T-cell (primary cell): ENCODE data around the gene ORMDL3. TPM values are rescaled to one million over a fixed set of nuclear protein-coding genes. Genes with fewer than 3 reads are reported as not detected.
A peak's percentile ranks its signal among the peaks of the same experiment; 100 is the strongest.

ENCODE experiments used
- ATAC-seq, 4 experiments: fragments of 200-7000 bp in 3 of 4; fragments of 150-1000 bp in 1 of 4; cut with Tn5 transposase; replicated peaks in 1 of 4; 1 replicate in 3 of 4; 2 replicates in 1 of 4; pipeline ENCODE4 v1.10.0; 2021; ENCODE audit warnings: moderate library complexity in 3 of 4, mild to moderate bottlenecking in 2 of 4, moderate number of reproducible peaks in 1 of 4
- CTCF ChIA-PET, 2 donors: fragments of 300-600 bp; sonication (Branson Sonifier 250); formaldehyde crosslinking; loops; one replicate each; lab custom pipeline; 2022; ENCODE audit warnings: antibody characterized with exemption in 2 of 2; lab: Charles Lee
- POLR2A ChIA-PET, 2 donors: fragments of 300-600 bp; sonication (Branson Sonifier 250); formaldehyde crosslinking; loops; one replicate each; lab custom pipeline; 2022; ENCODE audit warnings: antibody characterized with exemption in 2 of 2; lab: Charles Lee
- DNase-seq, 35 experiments: peaks; one replicate each; pipeline versions ENCODE4 v3.0.0 to v3.0.0-alpha.2; 2013 to 2023
- H3K27ac ChIP-seq: one replicate; pipeline ENCODE4 v1.5.1; 2013; ENCODE audit warnings: low read length
- H3K27me3 ChIP-seq, 2 experiments: replicated peaks in 1 of 2; 1 replicate in 1 of 2; 2 replicates in 1 of 2; pipeline versions ENCODE4 v1.6.1 to v1.7.0; 2013; ENCODE audit warnings: low read length in 1 of 2, mixed read lengths in 1 of 2; ENCODE audit not compliant: control insufficient read depth in 2 of 2, insufficient read depth in 2 of 2; ENCODE audit errors: extremely low read depth in 1 of 2
- H3K36me3 ChIP-seq, 2 donors: 1 replicate in 1 of 2; 2 replicates in 1 of 2; pipeline versions ENCODE4 v1.6.1 to v1.7.0; 2013; ENCODE audit warnings: low read length in 1 of 2; ENCODE audit not compliant: control insufficient read depth in 2 of 2, insufficient read depth in 1 of 2; ENCODE audit errors: extremely low read depth in 1 of 2
- H3K4me1 ChIP-seq, 2 experiments: 1 replicate in 1 of 2; 2 replicates in 1 of 2; pipeline versions ENCODE4 v1.6.1 to v1.7.0; 2013; ENCODE audit warnings: low read length in 2 of 2, mixed read lengths in 1 of 2; ENCODE audit not compliant: insufficient read depth in 2 of 2, control insufficient read depth in 1 of 2; ENCODE audit errors: extremely low read depth in 1 of 2
- H3K4me3 ChIP-seq, 2 donors: 1 replicate in 1 of 2; 2 replicates in 1 of 2; pipeline versions ENCODE4 v1.5.1 to v1.7.0; 2013; ENCODE audit warnings: mild to moderate bottlenecking in 2 of 2, low read length in 1 of 2, moderate library complexity in 1 of 2; ENCODE audit not compliant: control insufficient read depth in 1 of 2; ENCODE audit errors: extremely low read depth in 1 of 2
- H3K9me3 ChIP-seq: 2 replicates; pipeline ENCODE4 v1.7.0; 2013
- H3K27ac Mint-ChIP-seq, 2 donors: one replicate each; pipeline ENCODE4 v1.8.0; 2020 to 2021; ENCODE audit warnings: mild to moderate bottlenecking in 2 of 2, mixed read lengths in 2 of 2
- H3K27me3 Mint-ChIP-seq, 2 donors: one replicate each; pipeline ENCODE4 v1.8.0; 2021 to 2022; ENCODE audit warnings: mixed read lengths in 2 of 2
- H3K36me3 Mint-ChIP-seq: one replicate; pipeline ENCODE4 v1.8.0; 2021; ENCODE audit warnings: mixed read lengths
- H3K4me1 Mint-ChIP-seq, 3 donors: one replicate each; pipeline ENCODE4 v1.8.0; 2020 to 2022; ENCODE audit warnings: mixed read lengths in 3 of 3, mild to moderate bottlenecking in 1 of 3
- H3K4me3 Mint-ChIP-seq, 3 donors: one replicate each; pipeline ENCODE4 v1.8.0; 2020 to 2022; ENCODE audit warnings: mild to moderate bottlenecking in 3 of 3, mixed read lengths in 3 of 3, moderate library complexity in 3 of 3
- H3K9me3 Mint-ChIP-seq, 3 donors: one replicate each; pipeline ENCODE4 v1.8.0; 2020 to 2022; ENCODE audit warnings: mixed read lengths in 3 of 3
- WGBS: methylation state at CpG from one replicate; pipeline ENCODE4 v1.1.5; 2013; ENCODE audit warnings: missing lambda C conversion rate; ENCODE audit not compliant: insufficient coverage; 5-methylcytosine and 5-hydroxymethylcytosine counted together
- total RNA-seq, 35 experiments: library from RNA in 6 of 35; stranded (reverse) in 6 of 35; fragments of 120-200 nt in 1 of 35; gene quantifications; one replicate each; pipeline versions ENCODE4 v1.2.1 to v1.2.4 and lab custom pipeline; 2013 to 2026

Gene ORMDL3
- total RNA-seq, 5 donors from 2014 or later (not counting 1 experiment from before 2014, with no cell fraction given), result 88.3 to 164 (median 124) TPM

GRCh38 chr17:39924691-39925055, 2.7 kb downstream of the ORMDL3 start:
- Mint-ChIP-seq H3K27me3 (no peaks in the 10 kb centered on the region), H3K36me3 (peaks cover 24% of the 10 kb centered on the region), H3K9me3 (no peaks in the 10 kb centered on the region), H3K4me3 (peak overlapping the region; percentile 90 to 99 (median 97)), H3K4me1 (peaks cover 72 to 80% (median 74%) of the 10 kb centered on the region in 3 donors), H3K27ac (peak overlapping the region; percentile 94 to 98)
- no peak for ATAC-seq
- H3K4me3 ChIP-seq, result peak overlapping the region; percentile 93 to 95
- no peaks in the 10 kb centered on the region for H3K9me3 ChIP-seq
- peak overlapping the region; percentile 76 for H3K27ac ChIP-seq
- H3K27me3 ChIP-seq, result no peaks in the 10 kb centered on the region
- DNase-seq, result no peak
- peaks cover 47 to 76% of the 10 kb centered on the region in 2 experiments for H3K4me1 ChIP-seq
- CTCF ChIA-PET, result interaction anchor here in 1 of 2 donors (1.7 kb wide), 1 partner anchor 51 kb away, joined by 4 read pairs; no protein-coding TSS in a partner anchor
- POLR2A ChIA-PET, result no interaction called here
- peaks cover 10 to 39% of the 10 kb centered on the region in 2 donors for H3K36me3 ChIP-seq
- WGBS, result 40% methylated on average over 3 of the region's 3 CpGs

- DNase-seq, result no peak
- no peaks in the 10 kb centered on the region for H3K9me3 ChIP-seq
- H3K36me3 ChIP-seq, result peaks cover 10 to 42% of the 10 kb centered on the region in 2 donors
- no peaks in the 10 kb centered on the region for H3K27me3 ChIP-seq
- Mint-ChIP-seq H3K4me1 (peaks cover 74 to 80% (median 74%) of the 10 kb centered on the region in 3 donors), H3K9me3 (no peaks in the 10 kb centered on the region), H3K36me3 (peaks cover 28% of the 10 kb centered on the region), H3K27ac (peak overlapping the region; percentile 94 to 98), H3K27me3 (no peaks in the 10 kb centered on the region), H3K4me3 (peak overlapping the region; percentile 90 to 99 (median 97))
- CTCF ChIA-PET, result no interaction called here
- POLR2A ChIA-PET, result no interaction called here
- peak overlapping the region; percentile 76 for H3K27ac ChIP-seq
- H3K4me3 ChIP-seq, result peak overlapping the region; percentile 93 to 95
- ATAC-seq, result no peak
- peaks cover 47 to 78% of the 10 kb centered on the region in 2 experiments for H3K4me1 ChIP-seq
- WGBS, result 86% methylated on average over 13 of the region's 17 CpGs
These were observed 3.3 kb downstream of the ORMDL3 start for GRCh38 chr17:39923836-39924690.

- CTCF ChIA-PET, result no interaction called here
- H3K4me1 Mint-ChIP-seq, result peaks cover 79 to 83% (median 81%) of the 10 kb centered on the region in 3 donors
- WGBS, result 100% methylated on average over 1 of the region's 6 CpGs
- peak overlapping the region; percentile 87 to 89 for H3K27ac Mint-ChIP-seq
- no peak for DNase-seq
- peak overlapping the region in 2 of 3 donors; percentile 9 to 90 for H3K4me3 Mint-ChIP-seq
- H3K36me3 ChIP-seq, result peaks cover 10 to 44% of the 10 kb centered on the region in 2 donors
- H3K4me1 ChIP-seq, result peaks cover 45 to 86% of the 10 kb centered on the region in 2 experiments
- ATAC-seq, result no peak
- H3K9me3 Mint-ChIP-seq, result no peaks in the 10 kb centered on the region
- H3K27ac ChIP-seq, result no peak overlapping the region
- H3K4me3 ChIP-seq, result no peak overlapping the region
- H3K9me3 ChIP-seq, result no peaks in the 10 kb centered on the region
- peaks cover 33% of the 10 kb centered on the region for H3K36me3 Mint-ChIP-seq
- H3K27me3 Mint-ChIP-seq, result no peaks in the 10 kb centered on the region
- POLR2A ChIA-PET, result no interaction called here
- H3K27me3 ChIP-seq, result no peaks in the 10 kb centered on the region
These were observed 4.2 kb downstream of the ORMDL3 start for GRCh38 chr17:39923230-39923629.

GRCh38 chr17:39922006-39922405, 5.4 kb downstream of the ORMDL3 start:
- peak overlapping the region; percentile 55 for H3K27ac ChIP-seq
- peak overlapping the region in 1 of 2 donors; percentile 39 for H3K4me3 ChIP-seq
- 100% methylated on average over 3 of the region's 6 CpGs for WGBS
- H3K4me1 Mint-ChIP-seq, result peaks cover 81 to 88% (median 83%) of the 10 kb centered on the region in 3 donors
- no peaks in the 10 kb centered on the region for H3K27me3 ChIP-seq
- H3K9me3 ChIP-seq, result no peaks in the 10 kb centered on the region
- POLR2A ChIA-PET, result no interaction called here
- CTCF ChIA-PET, result interaction anchor here (0.5 to 1.3 kb wide), 3 partner anchors 9 to 264 kb away, joined by 3 to 7 read pairs (median 6); no protein-coding TSS in a partner anchor
- H3K27me3 Mint-ChIP-seq, result no peaks in the 10 kb centered on the region
- peaks cover 11 to 45% of the 10 kb centered on the region in 2 donors for H3K36me3 ChIP-seq
- peak overlapping the region; percentile 87 to 89 for H3K27ac Mint-ChIP-seq
- H3K9me3 Mint-ChIP-seq, result no peaks in the 10 kb centered on the region
- H3K4me3 Mint-ChIP-seq, result peak overlapping the region in 1 of 3 donors; percentile 90
- peaks cover 45 to 84% of the 10 kb centered on the region in 2 experiments for H3K4me1 ChIP-seq
- DNase-seq, result no peak
- no peak for ATAC-seq
- H3K36me3 Mint-ChIP-seq, result peaks cover 40% of the 10 kb centered on the region

GRCh38 chr17:39921323-39921722, 6.1 kb downstream of the ORMDL3 start:
- peaks cover 43% of the 10 kb centered on the region for H3K36me3 Mint-ChIP-seq
- peak overlapping the region; percentile 87 to 89 for H3K27ac Mint-ChIP-seq
- peak overlapping the region in 2 of 3 donors; percentile 37 to 90 for H3K4me3 Mint-ChIP-seq
- no peaks in the 10 kb centered on the region for H3K9me3 Mint-ChIP-seq
- Histone ChIP-seq H3K27me3 (no peaks in the 10 kb centered on the region), H3K9me3 (no peaks in the 10 kb centered on the region), H3K36me3 (peaks cover 17 to 50% of the 10 kb centered on the region in 2 donors), H3K27ac (peak overlapping the region; percentile 55), H3K4me1 (peaks cover 45 to 79% of the 10 kb centered on the region in 2 experiments), H3K4me3 (no peak overlapping the region)
- POLR2A ChIA-PET, result no interaction called here
- no peak for DNase-seq
- CTCF ChIA-PET, result interaction anchor here in 1 of 2 donors (0.7 kb wide), 1 partner anchor 19 kb away, joined by 3 read pairs; no protein-coding TSS in a partner anchor
- peak; percentile 13 to 22 (median 18) for ATAC-seq
- H3K4me1 Mint-ChIP-seq, result peaks cover 80 to 89% (median 87%) of the 10 kb centered on the region in 3 donors
- H3K27me3 Mint-ChIP-seq, result no peaks in the 10 kb centered on the region
- 13% methylated on average over 3 of the region's 5 CpGs for WGBS
